Body of pancreas (tissue), 4 donors: ENCODE measurements around the gene MAPK11. TPM values are rescaled to one million over a fixed set of nuclear protein-coding genes. Genes with fewer than 3 reads are reported as not detected.

ENCODE experiments used
- ATAC-seq: fragments of 150-250 bp; one replicate; pipeline ENCODE4 v1.9.1; 2016
- DNase-seq, 4 donors: peaks; one replicate each; pipeline ENCODE4 v3.0.0-alpha.2; 2019
- H3K27ac ChIP-seq, 4 donors: fragments of 200-600 bp; sonication (generic); 1 replicate in 3 of 4; 2 replicates in 1 of 4; pipeline versions ENCODE4 v1.5.1 to v1.6.1; 2016 to 2019; ENCODE audit warnings: mild to moderate bottlenecking in 1 of 4, mixed read lengths in 1 of 4, moderate library complexity in 1 of 4
- H3K27me3 ChIP-seq, 2 donors: fragments of 200-600 bp; sonication (generic); one replicate each; pipeline ENCODE4 v1.6.0; 2016; ENCODE audit warnings: mild to moderate bottlenecking in 1 of 2
- H3K36me3 ChIP-seq, 2 donors: fragments of 200-600 bp; sonication (generic); replicated peaks in 1 of 2; 2 replicates each; pipeline ENCODE4 v1.5.1; 2016; ENCODE audit warnings: low read depth in 2 of 2; ENCODE audit not compliant: insufficient read depth in 1 of 2
- H3K4me1 ChIP-seq: fragments of 200-600 bp; sonication (generic); one replicate; pipeline ENCODE4 v1.6.0; 2016
- H3K4me3 ChIP-seq, 2 donors: fragments of 200-600 bp; sonication (generic); 1 replicate in 1 of 2; 2 replicates in 1 of 2; pipeline ENCODE4 v1.5.1; 2016 to 2019
- H3K9me3 ChIP-seq, 3 donors: fragments of 200-600 bp; sonication (generic); 1 replicate in 2 of 3; 2 replicates in 1 of 3; pipeline ENCODE4 v1.5.1; 2016
- POLR2A ChIP-seq, 3 donors: fragments of 450-650 bp; IDR thresholded peaks; one replicate each; pipeline ENCODE4 v1.6.1; 2016; ENCODE audit warnings: antibody characterized with exemption in 3 of 3, mild to moderate bottlenecking in 2 of 3
- WGBS, 2 donors: methylation state at CpG; one replicate each; pipeline ENCODE4 v1.1.5; 2017; 5-methylcytosine and 5-hydroxymethylcytosine counted together
- intact Hi-C: fragments of 100-400 bp; cut with DNase I; formaldehyde crosslinking; loops from one replicate; pipeline ENCODE4 v1.15.1; 2023
- total RNA-seq, 2 donors: library from RNA; depleted of rRNA; stranded (reverse); fragments of >200 nt; gene quantifications; one replicate each; pipeline ENCODE4 v1.1.0, GENCODE V29; 2016
- TF ChIP-seq, protein P1 (sequence below), 7 experiments: fragments of 450-650 bp in 4 of 7; fragments of 200-600 bp in 3 of 7; sonication (generic) in 3 of 7; IDR thresholded peaks; one replicate each; pipeline ENCODE4 v1.5.1; 2016 to 2019; ENCODE audit warnings: antibody characterized with exemption in 7 of 7

Gene MAPK11
- total RNA-seq, 2 donors from 2014 or later = 3.0 to 3.6 TPM

GRCh38 chr22:50271519-50271970, 1.4 kb upstream of the MAPK11 start:
- Histone ChIP-seq H3K27me3 (no peaks in the 10 kb centered on the region), H3K4me1 (peaks cover 52% of the 10 kb centered on the region), H3K4me3 (no peak overlapping the region), H3K27ac (no peak overlapping the region), H3K9me3 (no peaks in the 10 kb centered on the region), H3K36me3 (peaks cover 0 to 4% of the 10 kb centered on the region in 2 donors)
- 2% methylated on average over 45 of the region's 45 CpGs; no CpG with 5 or more reads in 1 of the 2 donors for WGBS, 2 donors
- TF ChIP-seq, protein P1, sequence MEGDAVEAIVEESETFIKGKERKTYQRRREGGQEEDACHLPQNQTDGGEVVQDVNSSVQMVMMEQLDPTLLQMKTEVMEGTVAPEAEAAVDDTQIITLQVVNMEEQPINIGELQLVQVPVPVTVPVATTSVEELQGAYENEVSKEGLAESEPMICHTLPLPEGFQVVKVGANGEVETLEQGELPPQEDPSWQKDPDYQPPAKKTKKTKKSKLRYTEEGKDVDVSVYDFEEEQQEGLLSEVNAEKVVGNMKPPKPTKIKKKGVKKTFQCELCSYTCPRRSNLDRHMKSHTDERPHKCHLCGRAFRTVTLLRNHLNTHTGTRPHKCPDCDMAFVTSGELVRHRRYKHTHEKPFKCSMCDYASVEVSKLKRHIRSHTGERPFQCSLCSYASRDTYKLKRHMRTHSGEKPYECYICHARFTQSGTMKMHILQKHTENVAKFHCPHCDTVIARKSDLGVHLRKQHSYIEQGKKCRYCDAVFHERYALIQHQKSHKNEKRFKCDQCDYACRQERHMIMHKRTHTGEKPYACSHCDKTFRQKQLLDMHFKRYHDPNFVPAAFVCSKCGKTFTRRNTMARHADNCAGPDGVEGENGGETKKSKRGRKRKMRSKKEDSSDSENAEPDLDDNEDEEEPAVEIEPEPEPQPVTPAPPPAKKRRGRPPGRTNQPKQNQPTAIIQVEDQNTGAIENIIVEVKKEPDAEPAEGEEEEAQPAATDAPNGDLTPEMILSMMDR (IDR thresholded peaks at IDR 0.05) = no peak
- no peak for TF ChIP-seq POLR2A (IDR thresholded peaks at IDR 0.05)
- intact Hi-C loops = no loop called here
- peak; percentile 51 to 66 (median 56) for DNase-seq
- ATAC-seq = peak; percentile 31

GRCh38 chr22:50270666-50271394, 650 bp upstream of the MAPK11 start:
- Histone ChIP-seq H3K9me3 (no peaks in the 10 kb centered on the region), H3K4me1 (peaks cover 52% of the 10 kb centered on the region), H3K27me3 (no peaks in the 10 kb centered on the region), H3K36me3 (peaks cover 0 to 1% of the 10 kb centered on the region in 2 donors), H3K4me3 (peak overlapping the region in 1 of 2 donors; percentile 3), H3K27ac (peak overlapping the region in 2 of 4 donors; percentile 28 to 42)
- intact Hi-C loops = no loop called here
- DNase-seq (peak; percentile 72 to 78 (median 75)), ATAC-seq (peak; percentile 63)
- 3% methylated on average over 32 to 45 of the region's 53 CpGs for WGBS, 2 donors
- TF ChIP-seq, protein P1 (IDR thresholded peaks at IDR 0.05) = no peak
- no peak for TF ChIP-seq POLR2A (IDR thresholded peaks at IDR 0.05)

GRCh38 chr22:50269573-50269969, 609 bp downstream of the MAPK11 start:
- WGBS, 2 donors = 35% methylated on average over 17 of the region's 18 CpGs; no CpG with 5 or more reads in 1 of the 2 donors
- intact Hi-C loops = loop anchor here (5.0 kb wide), 1 partner anchor 63 kb away; no protein-coding TSS in a partner anchor
- H3K4me1 ChIP-seq = peaks cover 52% of the 10 kb centered on the region

DNA sequence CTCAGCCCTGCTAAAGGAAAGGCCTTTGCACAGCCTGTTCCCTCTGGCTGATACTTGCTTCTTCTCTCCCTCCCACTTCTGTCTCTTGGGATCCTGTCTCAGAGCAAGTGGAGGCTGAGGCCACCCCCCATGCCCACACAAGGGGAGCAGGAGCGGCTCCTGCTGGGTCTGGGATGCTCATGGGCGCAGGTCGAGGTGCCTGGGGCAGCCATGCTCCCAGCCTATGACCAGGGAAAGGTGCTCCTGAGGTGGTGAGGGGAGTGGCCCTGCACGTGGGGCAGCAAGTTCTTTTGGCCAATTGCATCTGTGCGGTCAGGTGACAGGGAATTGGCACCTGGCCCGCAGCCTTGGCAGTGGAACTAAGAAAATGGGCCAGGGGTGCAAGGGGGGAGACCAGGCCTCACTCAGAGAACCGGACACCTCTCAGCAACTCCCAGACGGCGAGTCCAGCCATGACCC, 1.5 kb downstream of the MAPK11 start:
- intact Hi-C loops = loop anchor here (5.0 kb wide), 1 partner anchor 64 kb away; no protein-coding TSS in a partner anchor
- ATAC-seq (peak; percentile 20), DNase-seq (peak; percentile 63 to 84 (median 78))
- Histone ChIP-seq H3K27ac (no peak overlapping the region), H3K9me3 (no peaks in the 10 kb centered on the region), H3K4me3 (no peak overlapping the region), H3K27me3 (no peaks in the 10 kb centered on the region), H3K4me1 (peaks cover 49% of the 10 kb centered on the region), H3K36me3 (no peaks in the 10 kb centered on the region)
- TF ChIP-seq, protein P1 (IDR thresholded peaks at IDR 0.05) = no peak
- no peak for TF ChIP-seq POLR2A (IDR thresholded peaks at IDR 0.05)
- 26 to 37% methylated on average over 6 to 9 of the region's 9 CpGs for WGBS, 2 donors

More at GRCh38 chr22:50269573-50269969, 609 bp downstream of the MAPK11 start:
- DNase-seq (no peak), ATAC-seq (no peak)
- Histone ChIP-seq H3K4me3 (no peak overlapping the region), H3K27me3 (no peaks in the 10 kb centered on the region), H3K27ac (peak overlapping the region in 2 of 4 donors; percentile 28 to 44), H3K36me3 (no peaks in the 10 kb centered on the region), H3K9me3 (no peaks in the 10 kb centered on the region)
- TF ChIP-seq, protein P1 (IDR thresholded peaks at IDR 0.05) = no peak
- no peak for TF ChIP-seq POLR2A (IDR thresholded peaks at IDR 0.05)
